Measurements from ENCODE around the gene SNN. TPM values are rescaled to one million over a fixed set of nuclear protein-coding genes. Genes with fewer than 3 reads are reported as not detected.

The SNN gene
- total RNA-seq, 6 experiments from 2014 or later, result 4.6 to 7.6 (median 6.5) TPM

DNA sequence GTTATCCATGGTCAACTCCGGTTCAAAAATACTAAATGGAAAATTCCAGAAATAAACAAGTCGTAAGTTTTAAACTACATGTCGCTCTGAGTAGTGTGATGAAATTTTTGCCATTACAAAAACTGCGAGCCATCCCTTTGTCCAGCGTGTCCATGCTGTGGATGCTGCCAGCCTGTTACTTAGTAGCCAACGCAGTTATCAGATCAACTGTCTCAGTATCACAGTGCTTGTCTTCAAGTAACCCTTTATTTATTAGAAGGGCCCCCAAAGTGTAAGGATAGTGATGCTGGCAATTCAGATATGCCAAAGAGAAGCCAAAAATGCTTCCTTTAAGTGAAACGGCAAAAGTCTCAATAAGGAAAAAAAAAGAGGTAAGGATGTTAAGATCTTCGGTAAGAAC, 23.9 kb downstream of the SNN start:
- H3K36me3 Mint-ChIP-seq (ENCODE audit: low read depth), result peaks cover 34% of the 10 kb centered on the region
- H3K4me1 Mint-ChIP-seq (ENCODE audit: low read depth), result peaks cover 13% of the 10 kb centered on the region
- no peaks in the 10 kb centered on the region; the same call in 1 of the 2 replicates for H3K27me3 Mint-ChIP-seq (ENCODE audit: insufficient read depth)
- H3K27ac Mint-ChIP-seq, result no peak overlapping the region
- DNase-seq, result no peak
- no peaks in the 10 kb centered on the region for H3K9me3 Mint-ChIP-seq
- no peak overlapping the region for H3K4me3 Mint-ChIP-seq
- TF ChIP-seq CTCF (IDR thresholded peaks at IDR 0.05), result no peak

GRCh38 chr16:11692651-11693050, 24.4 kb downstream of the SNN start:
- no peak overlapping the region for H3K27ac Mint-ChIP-seq
- H3K4me3 Mint-ChIP-seq, result no peak overlapping the region
- no peak for TF ChIP-seq CTCF (IDR thresholded peaks at IDR 0.05)
- no peaks in the 10 kb centered on the region for H3K9me3 Mint-ChIP-seq
- H3K4me1 Mint-ChIP-seq (ENCODE audit: low read depth), result peaks cover 8% of the 10 kb centered on the region
- no peaks in the 10 kb centered on the region; the same call in 1 of the 2 replicates for H3K27me3 Mint-ChIP-seq (ENCODE audit: insufficient read depth)
- H3K36me3 Mint-ChIP-seq (ENCODE audit: low read depth), result peaks cover 30% of the 10 kb centered on the region
- DNase-seq, result no peak

- no peak overlapping the region for H3K4me3 Mint-ChIP-seq
- no peaks in the 10 kb centered on the region; the same call in none of the 2 replicates for H3K27me3 Mint-ChIP-seq (ENCODE audit: insufficient read depth)
- H3K4me1 Mint-ChIP-seq (ENCODE audit: low read depth), result peaks cover 9% of the 10 kb centered on the region; the same call in 1 of the 2 replicates
- H3K9me3 Mint-ChIP-seq, result no peaks in the 10 kb centered on the region
- peaks cover 19% of the 10 kb centered on the region for H3K36me3 Mint-ChIP-seq (ENCODE audit: low read depth)
- no peak for DNase-seq
- no peak overlapping the region for H3K27ac Mint-ChIP-seq
- TF ChIP-seq CTCF (IDR thresholded peaks at IDR 0.05), result no peak
Observed at GRCh38 chr16:11696266-11697012, 28.2 kb downstream of the SNN start.

- Mint-ChIP-seq H3K4me1 (ENCODE audit: low read depth) (peaks cover 9% of the 10 kb centered on the region; the same call in 1 of the 2 replicates), H3K9me3 (no peaks in the 10 kb centered on the region), H3K4me3 (no peak overlapping the region), H3K36me3 (ENCODE audit: low read depth) (peaks cover 19% of the 10 kb centered on the region), H3K27me3 (ENCODE audit: insufficient read depth) (no peaks in the 10 kb centered on the region; the same call in none of the 2 replicates), H3K27ac (no peak overlapping the region)
- TF ChIP-seq CTCF (IDR thresholded peaks at IDR 0.05), result no peak
- no peak for DNase-seq
Observed at GRCh38 chr16:11697319-11697718, 29.1 kb downstream of the SNN start.

DNA sequence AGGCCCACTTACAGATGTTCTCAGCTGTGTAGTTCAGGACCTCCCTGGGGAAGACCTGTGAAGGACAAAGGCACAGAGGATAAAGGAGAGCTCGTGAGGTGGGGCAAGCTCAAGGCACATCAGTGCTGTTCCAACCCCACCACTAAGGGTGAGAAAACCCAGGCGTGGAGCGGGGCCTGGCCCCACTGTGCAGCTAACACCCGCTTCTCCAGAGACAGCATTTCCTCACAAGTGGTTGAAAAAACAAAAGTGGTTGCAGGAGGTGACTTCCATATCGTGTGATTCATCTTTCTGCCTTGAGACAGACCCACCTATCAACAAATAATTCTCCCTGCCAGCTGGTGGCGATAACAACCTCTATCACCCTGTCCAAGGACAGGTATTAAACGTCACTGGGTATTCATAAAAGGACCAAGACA, 30.0 kb downstream of the SNN start:
- peaks cover 19% of the 10 kb centered on the region for H3K36me3 Mint-ChIP-seq (ENCODE audit: low read depth)
- H3K4me1 Mint-ChIP-seq (ENCODE audit: low read depth), result peaks cover 9% of the 10 kb centered on the region; the same call in 1 of the 2 replicates
- H3K9me3 Mint-ChIP-seq, result no peaks in the 10 kb centered on the region
- no peak for DNase-seq
- TF ChIP-seq CTCF (IDR thresholded peaks at IDR 0.05), result peak; percentile 38
- H3K27ac Mint-ChIP-seq, result no peak overlapping the region
- H3K27me3 Mint-ChIP-seq (ENCODE audit: insufficient read depth), result no peaks in the 10 kb centered on the region; the same call in none of the 2 replicates
- H3K4me3 Mint-ChIP-seq, result no peak overlapping the region
